HG03521 (cell line): ENCODE data around the gene TOB2.

Experiments used
- ATAC-seq: cut with Tn5 transposase; IDR thresholded peaks from one replicate; pipeline ENCODE4 v1.9.1; 2021; ENCODE audit warnings: mild to moderate bottlenecking, moderate library complexity; ENCODE audit not compliant: unreplicated experiment

TOB2 gene

GRCh38 chr22:41446639-41447434, at the start of gene TOB2:
Gene TOB2, minus strand, starts transcription at chr22:41446801. Its CDS starts 9,456 bp downstream, at chr22:41437345.
- ATAC-seq: peak; percentile 41

GRCh38 chr22:41491374-41492100, 44.9 kb upstream of the TOB2 start:
- no peak for ATAC-seq

GRCh38 chr22:41488596-41489385, 42.2 kb upstream of the TOB2 start:
- ATAC-seq: no peak

- ATAC-seq: no peak
These were observed 41.5 kb upstream of the TOB2 start for GRCh38 chr22:41488076-41488475.

GRCh38 chr22:41487037-41487935, 40.7 kb upstream of the TOB2 start:
- no peak for ATAC-seq

GRCh38 chr22:41485033-41485432, 38.4 kb upstream of the TOB2 start:
- no peak for ATAC-seq

GRCh38 chr22:41482319-41482935, 35.8 kb upstream of the TOB2 start:
- ATAC-seq: no peak

- no peak for ATAC-seq
These were observed 35.3 kb upstream of the TOB2 start for GRCh38 chr22:41481925-41482318.

GRCh38 chr22:41481131-41481830, 34.7 kb upstream of the TOB2 start:
- no peak for ATAC-seq

- ATAC-seq: no peak
These were observed 33.8 kb upstream of the TOB2 start for GRCh38 chr22:41480397-41480735.

GRCh38 chr22:41479671-41480396, 33.2 kb upstream of the TOB2 start:
- ATAC-seq: no peak

GRCh38 chr22:41478891-41479521, 32.4 kb upstream of the TOB2 start:
- no peak for ATAC-seq

GRCh38 chr22:41478473-41478872, 31.9 kb upstream of the TOB2 start:
- ATAC-seq: no peak

GRCh38 chr22:41474872-41475451, 28.4 kb upstream of the TOB2 start:
- ATAC-seq: no peak

- no peak for ATAC-seq
These were observed 25.0 kb upstream of the TOB2 start for GRCh38 chr22:41471568-41471967.

GRCh38 chr22:41470886-41471285, 24.3 kb upstream of the TOB2 start:
- ATAC-seq: no peak

GRCh38 chr22:41469218-41469851, 22.7 kb upstream of the TOB2 start:
- ATAC-seq: no peak
